ACC112 (cell line): ENCODE measurements around the gene STK17B.
"Not testable (repeated sequence)": the region's sequence is repeated elsewhere in the genome, so short reads cannot be mapped to it uniquely, and the experiment has no call there.

Experiments
- H2AFZ ChIP-seq: fragments of 200-600 bp; sonication (generic); one replicate; pipeline ENCODE4 v1.6.0; 2017; ENCODE audit warnings: antibody characterized with exemption, low read length; ENCODE audit not compliant: unreplicated experiment
- H3K27ac ChIP-seq: fragments of 200-600 bp; sonication (generic); 2 replicates; pipeline ENCODE4 v1.5.1; 2014; ENCODE audit warnings: low read depth, mild to moderate bottlenecking, antibody characterized with exemption, low read length, moderate library complexity
- H3K27me3 ChIP-seq: fragments of 200-600 bp; sonication (generic); 2 replicates; pipeline ENCODE4 v1.6.1; 2014; ENCODE audit warnings: mild to moderate bottlenecking, antibody characterized with exemption, low read length, moderate library complexity, mixed read lengths; ENCODE audit not compliant: insufficient read depth
- H3K36me3 ChIP-seq: fragments of 200-600 bp; sonication (generic); 2 replicates; pipeline ENCODE4 v1.6.1; 2016; ENCODE audit warnings: mild to moderate bottlenecking, antibody characterized with exemption, low read length, moderate library complexity, mixed read lengths; ENCODE audit not compliant: insufficient read depth
- H3K4me1 ChIP-seq: fragments of 200-600 bp; sonication (generic); one replicate; pipeline ENCODE4 v1.6.1; 2016; ENCODE audit warnings: low read length, mixed read lengths; ENCODE audit not compliant: insufficient read depth, unreplicated experiment, control insufficient read depth
- H3K4me3 ChIP-seq: fragments of 200-600 bp; sonication (generic); 2 replicates; pipeline ENCODE4 v1.5.1; 2014; ENCODE audit warnings: mild to moderate bottlenecking, low read depth, low read length
- H3K79me2 ChIP-seq: fragments of 200-600 bp; sonication (generic); one replicate; pipeline ENCODE4 v1.6.0; 2016; ENCODE audit warnings: low read length; ENCODE audit not compliant: control insufficient read depth, unreplicated experiment, insufficient read depth

The STK17B gene

GRCh38 chr2:196096982-196097745 lies 74.2 kb downstream of the STK17B start:
- Histone ChIP-seq H3K4me3 (no peak overlapping the region), H3K27ac (no peak overlapping the region), H2AFZ (no peak overlapping the region)

GRCh38 chr2:196096264-196096663 lies 75.1 kb downstream of the STK17B start:
- H3K4me1 ChIP-seq, result peaks cover 13% of the 10 kb centered on the region
- H3K36me3 ChIP-seq, result no peaks in the 10 kb centered on the region
- H3K27me3 ChIP-seq, result no peaks in the 10 kb centered on the region
- no peaks in the 10 kb centered on the region for H3K79me2 ChIP-seq
- H3K4me3 ChIP-seq, result no peak overlapping the region
- no peak overlapping the region for H3K27ac ChIP-seq
- no peak overlapping the region for H2AFZ ChIP-seq

More at GRCh38 chr2:196096982-196097745, 74.2 kb downstream of the STK17B start:
- no peaks in the 10 kb centered on the region for H3K27me3 ChIP-seq
- no peaks in the 10 kb centered on the region for H3K36me3 ChIP-seq
- H3K79me2 ChIP-seq, result no peaks in the 10 kb centered on the region
- peaks cover 19% of the 10 kb centered on the region for H3K4me1 ChIP-seq

GRCh38 chr2:196089448-196089847 lies 81.9 kb downstream of the STK17B start:
- not testable (repeated sequence) for H3K79me2 ChIP-seq, H3K27me3 ChIP-seq, H3K4me3 ChIP-seq, H3K4me1 ChIP-seq, H2AFZ ChIP-seq, H3K27ac ChIP-seq, H3K36me3 ChIP-seq

GRCh38 chr2:196088203-196088602 lies 83.2 kb downstream of the STK17B start:
- H3K79me2 ChIP-seq, result no peaks in the 10 kb centered on the region

GRCh38 chr2:196086517-196087368 lies 84.6 kb downstream of the STK17B start:
- no peaks in the 10 kb centered on the region for H3K36me3 ChIP-seq
- H2AFZ ChIP-seq, result no peak overlapping the region
- H3K27ac ChIP-seq, result no peak overlapping the region
- H3K79me2 ChIP-seq, result no peaks in the 10 kb centered on the region
- H3K4me1 ChIP-seq, result peaks cover 3% of the 10 kb centered on the region
- no peak overlapping the region for H3K4me3 ChIP-seq
- no peaks in the 10 kb centered on the region for H3K27me3 ChIP-seq

More at GRCh38 chr2:196088203-196088602, 83.2 kb downstream of the STK17B start:
- H2AFZ ChIP-seq, result no peak overlapping the region
- H3K27me3 ChIP-seq, result no peaks in the 10 kb centered on the region
- no peaks in the 10 kb centered on the region for H3K36me3 ChIP-seq
- H3K27ac ChIP-seq, result no peak overlapping the region
- no peak overlapping the region for H3K4me3 ChIP-seq
- peaks cover 3% of the 10 kb centered on the region for H3K4me1 ChIP-seq

GRCh38 chr2:196083601-196084000 lies 87.8 kb downstream of the STK17B start:
- Histone ChIP-seq H3K4me3 (no peak overlapping the region), H3K79me2 (no peaks in the 10 kb centered on the region), H3K27me3 (no peaks in the 10 kb centered on the region), H2AFZ (no peak overlapping the region), H3K4me1 (peaks cover 8% of the 10 kb centered on the region), H3K27ac (no peak overlapping the region), H3K36me3 (no peaks in the 10 kb centered on the region)
